Gastrocnemius medialis (tissue), 4 donors: Measurements from ENCODE around the gene TPX2.
A peak's percentile ranks its signal among the peaks of the same experiment; 100 is the strongest.

Experiments used
- POLR2A ChIP-seq, 2 donors: fragments of 450-650 bp; IDR thresholded peaks; one replicate each; pipeline ENCODE4 v1.6.1; 2017; ENCODE audit warnings: antibody characterized with exemption in 2 of 2, mild to moderate bottlenecking in 2 of 2, moderate library complexity in 2 of 2
- TF ChIP-seq, protein P1 (sequence below), 5 experiments: fragments of 450-650 bp in 3 of 5; fragments of 200-600 bp in 2 of 5; sonication (generic) in 2 of 5; IDR thresholded peaks in 4 of 5; conservative IDR thresholded peaks in 1 of 5; 1 replicate in 4 of 5; 2 replicates in 1 of 5; pipeline ENCODE4 v1.5.1; 2016 to 2019; ENCODE audit warnings: antibody characterized with exemption in 5 of 5, mild to moderate bottlenecking in 3 of 5, moderate library complexity in 3 of 5

DNA sequence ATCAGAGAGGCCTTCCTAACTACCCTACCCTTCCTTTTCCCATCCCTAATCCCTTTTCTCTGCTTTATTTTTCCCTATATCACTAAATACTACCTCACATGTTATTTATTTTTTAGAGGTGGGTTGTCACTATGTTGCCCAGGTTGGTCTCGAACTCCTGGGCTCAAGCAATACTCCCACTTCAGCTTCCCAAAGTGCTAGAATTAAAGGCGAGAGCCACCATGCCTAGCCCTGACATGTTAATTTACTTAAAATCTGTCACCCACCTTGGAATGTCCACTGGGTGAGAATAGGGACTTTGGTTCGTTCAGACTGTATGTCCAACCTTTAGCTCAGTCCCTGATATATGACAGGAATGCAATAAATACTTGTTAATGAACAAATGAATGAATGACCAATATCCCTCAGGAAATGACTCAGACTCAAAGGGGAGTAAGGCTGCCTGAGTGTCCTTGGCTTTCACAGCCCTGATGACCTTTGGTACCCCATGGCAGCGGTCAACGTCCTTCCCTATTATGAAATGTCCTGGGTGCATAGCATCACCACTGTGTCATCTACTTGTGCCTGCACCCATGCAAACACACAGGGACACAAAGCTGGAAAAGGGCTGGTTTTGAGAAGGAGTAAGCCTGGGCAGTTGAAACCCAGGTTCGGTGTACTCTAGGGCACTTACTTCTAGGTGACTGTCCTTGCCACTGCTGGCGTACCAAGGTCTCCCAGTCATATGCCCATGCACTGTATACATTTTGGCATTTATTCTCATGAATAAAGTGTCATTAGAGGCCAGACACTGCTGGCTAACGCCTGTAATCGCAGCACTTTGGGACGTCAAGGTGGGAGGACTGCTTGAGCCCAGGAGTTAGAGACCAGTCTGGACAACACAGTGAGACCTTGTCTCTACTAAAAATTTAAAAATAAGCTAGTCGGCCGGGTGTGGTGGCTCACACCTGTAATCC, 43.0 kb upstream of the TPX2 start:
- TF ChIP-seq, protein P1, sequence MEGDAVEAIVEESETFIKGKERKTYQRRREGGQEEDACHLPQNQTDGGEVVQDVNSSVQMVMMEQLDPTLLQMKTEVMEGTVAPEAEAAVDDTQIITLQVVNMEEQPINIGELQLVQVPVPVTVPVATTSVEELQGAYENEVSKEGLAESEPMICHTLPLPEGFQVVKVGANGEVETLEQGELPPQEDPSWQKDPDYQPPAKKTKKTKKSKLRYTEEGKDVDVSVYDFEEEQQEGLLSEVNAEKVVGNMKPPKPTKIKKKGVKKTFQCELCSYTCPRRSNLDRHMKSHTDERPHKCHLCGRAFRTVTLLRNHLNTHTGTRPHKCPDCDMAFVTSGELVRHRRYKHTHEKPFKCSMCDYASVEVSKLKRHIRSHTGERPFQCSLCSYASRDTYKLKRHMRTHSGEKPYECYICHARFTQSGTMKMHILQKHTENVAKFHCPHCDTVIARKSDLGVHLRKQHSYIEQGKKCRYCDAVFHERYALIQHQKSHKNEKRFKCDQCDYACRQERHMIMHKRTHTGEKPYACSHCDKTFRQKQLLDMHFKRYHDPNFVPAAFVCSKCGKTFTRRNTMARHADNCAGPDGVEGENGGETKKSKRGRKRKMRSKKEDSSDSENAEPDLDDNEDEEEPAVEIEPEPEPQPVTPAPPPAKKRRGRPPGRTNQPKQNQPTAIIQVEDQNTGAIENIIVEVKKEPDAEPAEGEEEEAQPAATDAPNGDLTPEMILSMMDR (IDR thresholded peaks at IDR 0.05 in 4 of 5, conservative IDR thresholded peaks at IDR 0.05 in 1 of 5): no peak
- TF ChIP-seq POLR2A (IDR thresholded peaks at IDR 0.05): peak; percentile 7 to 11
